ENCODE measurements around the gene VRK1.

The VRK1 gene

GRCh38 chr14:96930526-96930925 lies 133.3 kb downstream of the VRK1 start:
- TF ChIP-seq CTCF (conservative IDR thresholded peaks at IDR 0.05; ENCODE audit: low read depth, low read length): no peak
- no peak for DNase-seq (ENCODE audit: low read depth)
- H3K4me3 ChIP-seq (ENCODE audit: low read depth, low read length): no peak overlapping the region

All from choroid plexus epithelial cell (primary cell).